Measurements from ENCODE around the gene SLC26A8.

DNA sequence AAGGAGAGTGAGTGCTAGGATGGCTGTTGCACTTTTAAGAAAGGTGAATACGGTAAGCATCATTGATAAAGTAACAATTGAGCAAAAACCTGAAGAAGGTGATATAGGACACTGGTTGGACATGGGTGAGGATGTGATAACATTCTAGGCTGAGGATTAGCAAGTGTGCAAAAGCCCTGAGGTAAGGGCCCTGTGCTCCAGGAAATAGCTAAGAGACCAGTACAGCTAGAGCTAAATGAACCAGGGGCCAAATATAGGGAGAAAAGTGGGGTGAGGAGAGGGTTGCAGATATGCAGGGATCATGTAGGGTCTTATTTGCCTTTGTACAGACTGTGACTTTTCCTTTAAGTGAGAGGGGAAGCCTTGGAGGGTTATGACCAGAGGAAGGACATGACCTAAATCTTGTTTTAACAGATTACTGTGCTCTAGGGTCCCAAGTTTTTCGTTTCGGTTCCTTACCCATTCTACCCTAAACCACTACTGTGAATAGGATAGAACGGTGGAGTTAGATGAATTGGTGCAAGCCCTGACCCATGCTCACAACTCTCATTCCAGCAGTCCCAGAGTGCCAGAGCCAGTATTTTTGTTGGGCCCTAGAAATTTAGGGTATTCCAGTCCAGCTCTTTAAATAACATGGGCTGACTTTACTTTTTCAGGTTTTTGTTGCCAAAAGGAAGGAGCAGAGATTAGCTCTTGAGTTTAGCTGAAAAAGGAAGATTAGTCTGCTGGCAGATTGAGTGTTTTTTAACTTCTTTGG, 13.9 kb upstream of the SLC26A8 start:
- TF ChIP-seq SUZ12 (IDR thresholded peaks at IDR 0.05; ENCODE audit: extremely low read depth, insufficient read depth, insufficient read length) (no peak), ZNF274 (IDR thresholded peaks at IDR 0.05; ENCODE audit: low read depth, low read length) (no peak), YY1 (IDR thresholded peaks at IDR 0.05; ENCODE audit: insufficient read depth, insufficient read length) (no peak)

Measured in NT2/D1 (cell line).